CD4-positive, alpha-beta T cell treated with Interferon gamma for 1 hour (primary cell): Measurements from ENCODE around the gene COL9A2.
A peak's percentile ranks its signal among the peaks of the same experiment; 100 is the strongest.
"Not testable (repeated sequence)": the region's sequence is repeated elsewhere in the genome, so short reads cannot be mapped to it uniquely, and the experiment has no call there.

ENCODE experiments used
- DNase-seq: peaks from one replicate; pipeline ENCODE4 v3.0.0-alpha.2; 2020

The COL9A2 gene

GRCh38 chr1:40316595-40317393, at the start of gene COL9A2:
Gene COL9A2, minus strand, starts transcription at chr1:40317286. Its CDS starts 89 bp downstream, at chr1:40317197.
- DNase-seq, result peak; percentile 71

GRCh38 chr1:40363721-40364120, 46.6 kb upstream of the COL9A2 start:
- DNase-seq, result peak; percentile 41

GRCh38 chr1:40362699-40363098, 45.6 kb upstream of the COL9A2 start:
- no peak for DNase-seq

- DNase-seq, result no peak
Measured at GRCh38 chr1:40362199-40362598, 45.1 kb upstream of the COL9A2 start.

GRCh38 chr1:40361637-40362036, 44.6 kb upstream of the COL9A2 start:
- DNase-seq, result no peak

GRCh38 chr1:40361201-40361600, 44.1 kb upstream of the COL9A2 start:
- DNase-seq, result no peak

DNA sequence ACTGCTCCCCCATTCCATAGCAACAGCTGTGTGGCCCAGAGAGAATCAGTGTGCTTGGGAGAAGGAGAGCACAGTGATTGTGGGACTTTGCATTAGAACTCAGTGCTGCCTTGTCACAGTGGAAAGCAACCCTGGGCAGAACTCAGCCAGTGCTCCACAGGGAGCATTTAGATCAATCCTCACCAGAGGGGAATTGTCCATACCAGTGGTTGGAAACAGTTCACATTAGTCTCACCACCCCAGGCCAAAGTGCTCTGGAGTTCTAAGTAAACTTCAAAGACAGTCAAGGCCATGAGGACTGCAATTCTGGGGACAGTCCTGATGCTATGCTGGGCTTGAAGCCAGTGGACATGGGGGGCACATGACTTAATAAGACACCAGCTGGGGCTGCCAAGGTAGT, 43.5 kb upstream of the COL9A2 start:
- DNase-seq, result no peak

DNA sequence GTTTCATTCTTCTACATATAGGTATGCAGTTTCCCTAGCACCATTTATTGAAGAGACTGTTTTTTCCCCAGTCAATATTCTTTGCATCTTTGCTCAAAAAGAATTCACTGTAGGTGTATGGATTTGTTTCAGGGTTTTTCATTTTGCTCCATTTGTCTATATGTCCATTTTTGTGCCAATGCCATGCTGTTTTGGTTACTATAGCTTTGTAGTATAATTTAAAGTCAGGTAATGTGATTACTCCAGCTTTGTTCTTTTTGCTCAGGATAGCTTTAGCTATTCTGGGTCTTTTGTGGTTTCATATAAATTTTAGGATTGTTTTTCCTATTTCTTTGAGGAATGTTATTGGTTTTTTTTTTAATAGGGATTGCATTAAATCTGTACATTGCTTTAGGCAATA, 40.5 kb upstream of the COL9A2 start:
- DNase-seq, result no peak

DNA sequence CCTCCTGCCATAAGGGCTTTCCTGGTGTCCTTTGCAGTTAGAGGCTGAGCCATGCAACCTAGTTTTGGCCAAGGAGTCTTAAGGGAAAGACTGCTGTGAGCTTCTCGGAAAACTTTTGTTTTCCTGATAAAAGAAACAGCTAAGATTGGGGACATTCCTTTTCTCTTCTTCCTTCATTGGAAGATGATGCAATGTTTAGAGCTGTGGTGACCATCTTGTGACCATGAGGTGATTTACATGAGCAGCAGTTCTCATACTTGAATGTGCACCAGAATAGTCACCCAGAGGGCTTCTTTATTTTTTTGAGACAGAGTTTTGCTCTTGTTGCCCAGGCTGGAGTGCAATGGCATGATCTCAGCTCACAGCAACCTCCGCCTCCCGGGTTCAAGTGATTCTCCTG, 36.0 kb upstream of the COL9A2 start:
- no peak for DNase-seq

DNA sequence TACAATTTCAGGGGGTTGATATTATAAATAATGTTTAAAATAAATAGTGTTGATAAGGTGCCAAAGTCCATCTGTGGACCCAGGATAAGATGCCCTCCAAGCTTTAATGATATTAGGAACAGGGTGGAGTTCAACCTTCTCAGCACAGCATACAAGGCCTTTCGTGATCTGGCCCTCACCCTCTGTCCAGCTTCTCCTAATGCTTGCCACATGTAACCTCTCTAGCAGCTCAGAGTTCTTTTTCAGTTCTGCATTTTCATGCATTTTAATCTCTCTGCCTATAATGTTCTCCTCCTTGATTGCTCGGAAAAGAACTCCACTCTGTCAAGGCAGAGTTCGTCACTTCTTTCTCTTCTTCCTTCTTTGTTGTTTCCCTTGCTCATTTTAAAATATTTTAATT, 35.0 kb upstream of the COL9A2 start:
- DNase-seq, result peak; percentile 16

- DNase-seq, result no peak
Measured at GRCh38 chr1:40351124-40351523, 34.0 kb upstream of the COL9A2 start.

- DNase-seq, result no peak
Measured at GRCh38 chr1:40350391-40350790, 33.3 kb upstream of the COL9A2 start.

DNA sequence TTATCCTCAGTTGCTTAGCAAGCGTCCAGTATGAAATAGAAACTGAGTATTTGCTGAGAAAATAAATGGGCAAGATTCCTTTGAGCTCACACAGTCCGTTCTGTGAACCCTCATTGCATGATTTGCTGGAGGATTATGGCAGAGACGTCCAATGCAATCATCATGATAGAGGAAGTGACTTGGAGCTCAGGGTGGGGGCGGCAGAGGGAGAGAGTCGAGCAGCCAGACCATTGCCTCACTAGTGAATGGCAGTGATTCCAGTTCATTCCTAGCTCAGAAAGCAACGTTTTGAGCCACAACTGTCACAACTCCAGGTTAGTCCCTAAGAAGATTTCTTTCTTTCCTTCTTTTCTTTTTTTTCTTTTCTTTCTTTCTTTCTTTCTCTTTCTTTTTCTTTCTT, 27.5 kb upstream of the COL9A2 start:
- DNase-seq, result peak; percentile 68

DNA sequence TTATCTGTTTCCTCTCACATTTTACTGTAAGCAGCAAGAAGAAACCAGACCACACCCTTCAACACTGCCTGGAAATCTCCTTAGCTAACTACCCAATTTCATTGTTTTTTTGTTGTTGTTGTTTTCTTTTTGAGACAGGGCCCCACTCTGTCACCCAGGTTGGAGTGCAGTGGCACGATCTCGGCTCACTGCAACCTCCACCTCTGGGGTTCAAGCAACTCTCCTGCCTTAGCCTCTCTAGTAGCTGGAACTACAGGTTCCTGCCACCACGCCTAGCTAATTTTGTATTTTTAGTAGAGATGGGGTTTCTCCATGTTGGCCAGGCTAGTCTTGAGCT, 25.3 kb upstream of the COL9A2 start:
- DNase-seq, result not testable (repeated sequence)

- no peak for DNase-seq
Measured at GRCh38 chr1:40341491-40342380, 24.6 kb upstream of the COL9A2 start.

GRCh38 chr1:40339420-40340323, 22.6 kb upstream of the COL9A2 start:
- no peak for DNase-seq

GRCh38 chr1:40338745-40339419, 21.8 kb upstream of the COL9A2 start:
- DNase-seq, result peak; percentile 89

DNA sequence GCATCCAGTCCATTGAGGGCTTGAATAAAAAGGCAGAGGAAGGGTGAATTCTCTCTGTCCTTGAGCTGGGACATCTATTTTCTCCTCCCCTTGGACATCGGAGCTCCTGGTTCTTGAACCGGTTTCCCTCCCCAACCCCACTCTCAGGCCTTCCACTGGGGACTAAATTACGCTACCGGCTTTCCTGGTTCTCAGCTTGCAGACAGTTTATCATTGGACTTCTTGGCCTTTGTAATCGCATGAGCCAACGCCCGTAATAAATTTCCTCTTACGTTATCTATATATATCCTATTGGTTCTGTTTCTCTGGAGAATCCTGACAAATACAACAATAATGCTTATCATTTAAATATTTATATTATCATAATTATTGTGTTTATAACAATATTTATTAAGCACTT, 20.4 kb upstream of the COL9A2 start:
- no peak for DNase-seq

GRCh38 chr1:40332695-40333094, 15.6 kb upstream of the COL9A2 start:
- DNase-seq, result no peak

DNA sequence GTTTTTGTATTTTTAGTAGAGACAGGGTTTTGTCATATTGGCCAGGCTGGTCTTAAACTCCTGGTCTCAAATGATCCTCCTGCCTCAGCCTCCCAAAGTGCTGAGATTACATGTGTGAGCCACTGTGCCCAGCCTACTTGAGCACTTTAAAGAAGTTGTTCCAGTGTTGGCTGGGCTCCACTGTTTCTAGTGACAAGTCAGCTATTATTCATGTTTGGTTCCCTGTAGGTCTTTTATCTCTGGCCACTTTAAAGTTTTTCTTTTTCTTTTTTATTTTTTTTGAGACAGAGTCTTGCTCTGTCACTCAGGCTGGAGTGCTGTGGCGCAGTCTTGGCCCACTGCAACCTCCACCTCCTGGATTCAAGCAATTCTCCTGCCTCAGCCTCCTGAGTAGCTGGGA, 14.3 kb upstream of the COL9A2 start:
- DNase-seq, result not testable (repeated sequence)

DNA sequence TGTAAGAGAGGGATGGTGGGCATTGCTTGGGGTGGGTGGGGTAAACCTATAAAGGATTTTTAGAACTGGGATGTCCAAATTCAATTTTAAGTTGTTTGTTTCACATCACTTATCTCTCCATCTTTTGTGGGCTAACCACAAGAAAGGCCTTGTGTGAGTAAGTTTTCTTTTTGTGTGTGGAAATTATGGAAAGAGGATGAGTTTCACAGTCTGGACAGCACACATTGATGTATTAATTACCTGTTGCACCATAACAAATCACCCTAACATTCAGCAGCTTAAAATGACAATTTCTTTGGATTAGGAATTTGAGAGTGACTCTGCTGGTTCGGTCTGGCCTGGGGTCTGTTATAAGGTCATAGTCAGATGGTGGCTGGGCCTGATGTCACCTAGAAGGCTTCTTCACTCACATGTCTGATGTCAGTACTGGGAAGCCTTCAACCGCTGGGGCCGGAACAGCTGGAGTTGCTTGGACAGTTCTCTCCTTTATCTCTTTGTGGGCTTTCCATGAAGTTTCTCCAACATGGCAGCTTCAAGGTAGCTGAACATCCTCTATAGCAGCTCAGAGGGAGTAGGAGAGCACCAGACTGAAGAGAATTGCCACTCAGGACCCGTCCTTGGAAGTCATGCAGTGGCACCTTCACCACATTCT, 2.0 kb upstream of the COL9A2 start:
- DNase-seq, result no peak

- DNase-seq, result no peak
Measured at GRCh38 chr1:40318476-40318875, 1.4 kb upstream of the COL9A2 start.
